Fibroblast of the aortic adventitia (primary cell): ENCODE data around the gene MASTL. TPM values are rescaled to one million over a fixed set of nuclear protein-coding genes. Genes with fewer than 3 reads are reported as not detected.

ENCODE experiments used
- DNase-seq: peaks from one replicate; pipeline ENCODE4 v3.0.0-alpha.2; 2010; ENCODE audit warnings: low read depth
- H3K4me3 ChIP-seq: 2 replicates; pipeline ENCODE4 v1.5.1; 2011; ENCODE audit warnings: low read depth, mild to moderate bottlenecking, control low read depth, low read length, moderate library complexity
- small RNA-seq: library from RNA; depleted of rRNA; stranded (forward); fragments of <200 nt; gene quantifications from one replicate; pipeline ENCODE3, GENCODE V24; 2012
- total RNA-seq: library from RNA; depleted of rRNA; stranded (reverse); fragments of >200 nt; gene quantifications from 2 replicates; pipeline ENCODE4 v1.2.3, GENCODE V29; 2012; ENCODE audit warnings: low replicate concordance
- TF ChIP-seq, protein P1 (sequence below): IDR thresholded peaks from 2 replicates; pipeline ENCODE4 v1.5.1; 2011; ENCODE audit warnings: mild to moderate bottlenecking, low read length, control low read depth, inconsistent platforms; ENCODE audit not compliant: insufficient read depth

The MASTL gene
- total RNA-seq, 1 donor: 36.2 TPM

DNA sequence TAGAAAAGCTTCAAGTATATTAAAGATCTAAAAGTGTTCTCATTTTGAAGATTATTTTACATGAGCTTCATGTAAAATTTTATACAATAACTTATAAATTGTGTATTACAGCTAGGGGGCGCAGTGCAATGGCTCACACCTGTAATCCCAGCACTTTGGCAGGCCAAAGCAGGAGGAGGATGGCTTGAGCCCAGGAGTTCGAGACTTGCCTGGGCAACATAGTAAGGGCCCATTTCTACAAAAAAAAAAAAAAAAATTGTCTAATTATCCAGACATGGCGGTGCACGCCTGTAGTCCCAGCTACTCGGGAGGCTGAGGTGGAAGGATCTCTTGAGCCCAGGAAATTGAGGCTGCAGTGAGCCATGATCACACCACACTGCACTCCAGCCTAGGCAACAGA is 68.8 kb downstream of the MASTL start:
- DNase-seq: peak; percentile 49
- TF ChIP-seq, protein P1, sequence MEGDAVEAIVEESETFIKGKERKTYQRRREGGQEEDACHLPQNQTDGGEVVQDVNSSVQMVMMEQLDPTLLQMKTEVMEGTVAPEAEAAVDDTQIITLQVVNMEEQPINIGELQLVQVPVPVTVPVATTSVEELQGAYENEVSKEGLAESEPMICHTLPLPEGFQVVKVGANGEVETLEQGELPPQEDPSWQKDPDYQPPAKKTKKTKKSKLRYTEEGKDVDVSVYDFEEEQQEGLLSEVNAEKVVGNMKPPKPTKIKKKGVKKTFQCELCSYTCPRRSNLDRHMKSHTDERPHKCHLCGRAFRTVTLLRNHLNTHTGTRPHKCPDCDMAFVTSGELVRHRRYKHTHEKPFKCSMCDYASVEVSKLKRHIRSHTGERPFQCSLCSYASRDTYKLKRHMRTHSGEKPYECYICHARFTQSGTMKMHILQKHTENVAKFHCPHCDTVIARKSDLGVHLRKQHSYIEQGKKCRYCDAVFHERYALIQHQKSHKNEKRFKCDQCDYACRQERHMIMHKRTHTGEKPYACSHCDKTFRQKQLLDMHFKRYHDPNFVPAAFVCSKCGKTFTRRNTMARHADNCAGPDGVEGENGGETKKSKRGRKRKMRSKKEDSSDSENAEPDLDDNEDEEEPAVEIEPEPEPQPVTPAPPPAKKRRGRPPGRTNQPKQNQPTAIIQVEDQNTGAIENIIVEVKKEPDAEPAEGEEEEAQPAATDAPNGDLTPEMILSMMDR: peak; percentile 54
- no peak overlapping the region for H3K4me3 ChIP-seq

DNA sequence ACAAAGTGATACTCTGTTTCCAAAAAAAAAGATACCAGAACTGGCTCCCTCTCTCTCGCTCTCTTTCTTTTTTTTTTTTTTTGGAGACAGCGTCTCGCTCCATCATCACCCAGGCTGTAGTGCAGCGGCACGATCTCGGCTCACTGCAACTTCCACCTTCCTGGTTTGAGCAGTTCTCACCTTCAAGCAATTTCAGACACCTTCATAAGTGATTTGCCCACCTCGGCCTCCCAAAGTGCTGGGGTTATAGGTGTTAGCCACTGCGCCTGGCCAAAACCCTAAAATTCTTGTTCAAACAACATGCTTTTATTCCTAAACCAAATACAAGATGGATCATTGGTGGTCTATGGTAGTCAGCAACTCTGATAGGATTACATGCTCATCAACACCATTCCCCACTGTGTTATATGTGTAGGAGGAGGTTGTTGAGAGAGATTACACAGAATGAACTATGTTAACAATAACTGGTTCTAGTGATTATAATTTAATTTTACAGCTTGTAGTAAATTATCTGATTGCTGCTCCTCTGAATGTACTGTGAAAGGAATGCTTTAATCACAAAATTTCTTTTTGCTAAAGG is 69.9 kb downstream of the MASTL start:
- DNase-seq: no peak
- no peak overlapping the region for H3K4me3 ChIP-seq
- TF ChIP-seq, protein P1: no peak

DNA sequence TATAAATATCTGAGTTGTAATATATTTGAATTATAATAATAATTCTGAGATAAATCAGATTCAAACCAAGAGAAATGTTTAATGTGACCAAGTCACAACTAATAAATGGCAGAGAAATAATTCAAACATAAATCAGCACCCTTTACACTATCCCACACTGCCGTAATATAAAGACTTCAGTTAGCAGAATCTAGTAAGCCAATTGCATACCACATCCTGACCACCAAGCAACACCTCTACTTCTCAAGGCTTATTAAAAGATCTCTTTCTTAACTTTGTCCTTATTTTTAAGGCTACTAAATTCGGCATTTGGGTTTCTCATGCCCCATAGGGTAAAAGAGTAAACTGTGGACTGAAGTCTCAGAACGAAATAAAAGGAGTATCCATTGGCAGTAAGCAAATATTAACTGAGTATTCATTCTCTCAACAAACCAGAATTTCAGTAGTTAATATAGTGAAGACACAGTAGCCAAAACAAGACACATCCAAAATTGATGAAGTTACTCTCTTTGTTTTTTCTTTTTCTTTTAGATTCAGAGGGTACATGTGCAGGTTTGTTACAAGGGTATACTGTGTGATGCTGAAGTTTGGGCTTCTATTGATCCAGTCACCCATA is 70.6 kb downstream of the MASTL start:
- TF ChIP-seq, protein P1: no peak
- DNase-seq: no peak
- no peak overlapping the region for H3K4me3 ChIP-seq

DNA sequence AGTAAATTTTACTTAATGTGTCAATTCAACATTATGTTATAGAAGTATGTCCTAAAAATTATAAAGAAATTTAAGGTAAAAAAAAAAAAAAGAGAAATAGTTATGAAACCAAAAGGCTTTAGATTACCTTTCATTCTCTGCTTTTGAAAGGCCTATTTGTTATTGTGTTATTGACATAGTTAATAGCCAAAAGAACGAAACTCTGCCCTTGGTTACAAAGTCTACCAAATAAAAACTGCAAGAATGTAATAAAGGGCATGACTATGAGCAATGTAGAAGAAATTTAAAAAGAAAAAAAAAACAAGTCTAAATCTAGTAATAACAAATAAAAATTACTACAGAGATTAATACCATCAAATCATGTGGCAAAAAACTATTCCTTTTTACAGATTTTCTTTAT is 74.9 kb downstream of the MASTL start:
- TF ChIP-seq, protein P1: no peak
- no peak overlapping the region for H3K4me3 ChIP-seq

DNA sequence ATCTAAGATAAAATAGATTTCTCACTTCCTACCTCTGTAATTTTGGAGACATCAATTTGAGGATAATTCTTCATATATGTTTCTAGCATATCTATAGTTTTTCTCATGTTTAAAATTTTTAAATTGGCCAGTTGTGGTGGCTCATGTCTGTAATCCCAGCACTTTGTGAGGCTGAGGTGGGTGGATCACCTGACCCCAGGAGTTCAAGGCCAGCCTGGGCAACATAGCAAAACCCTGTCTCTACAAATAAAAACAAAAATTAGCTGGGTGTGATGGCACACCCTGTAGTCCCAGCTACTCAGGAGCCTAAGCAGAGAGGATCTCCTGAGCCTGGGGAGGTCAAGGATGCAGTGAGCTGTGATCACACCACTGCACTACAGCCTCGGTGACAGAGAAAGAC is 80.6 kb downstream of the MASTL start:
- DNase-seq: no peak
- TF ChIP-seq, protein P1: no peak
- no peak overlapping the region for H3K4me3 ChIP-seq

More for the DNA sequence above, 74.9 kb downstream of the MASTL start:
- DNase-seq: no peak

Small RNA genes lying within 50 kb of the gene (small RNA-seq; reads per million reads assigned to genes)
- gene RNU2-24P: 1.3 reads per million, percentile 47 among the genes with 10 or more reads in this experiment
- not detected for gene RNU7-12P

Other genes with a start within 250 kb of the MASTL start
- 10.1 and 16.0 TPM in 2 replicates for gene ANKRD26, start 54.9 kb upstream of the MASTL start, total RNA-seq
- gene YME1L1, start 968 bp upstream of the MASTL start, total RNA-seq: 71.8 and 89.9 TPM in 2 replicates
- 26.8 and 58.4 TPM in 2 replicates for gene ACBD5, start 85.4 kb downstream of the MASTL start, total RNA-seq